ENCODE results near the gene FAM3C. TPM values are rescaled to one million over a fixed set of nuclear protein-coding genes. Genes with fewer than 3 reads are reported as not detected.
"Not testable (repeated sequence)": the region's sequence is repeated elsewhere in the genome, so short reads cannot be mapped to it uniquely, and the experiment has no call there.

The FAM3C gene
- total RNA-seq, 1 donor from 2014 or later: 51.4 TPM

DNA sequence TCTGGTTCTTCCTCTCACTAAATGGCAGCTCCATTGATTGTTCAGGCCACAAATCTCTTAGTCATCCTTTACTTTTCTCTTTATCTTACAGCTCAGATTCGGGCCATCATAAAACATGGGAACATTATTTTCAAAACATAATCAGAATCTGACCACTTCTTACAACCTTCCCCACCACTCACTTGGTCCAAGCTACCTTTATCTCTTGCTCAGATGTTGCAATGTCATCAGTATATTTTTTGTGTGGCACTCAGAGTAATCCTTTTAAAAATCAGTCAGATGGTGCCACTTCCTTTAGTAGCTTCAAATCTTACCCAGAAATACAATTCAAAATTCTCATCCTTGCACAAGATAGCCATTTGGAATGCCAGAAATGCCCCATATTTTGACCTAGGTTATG lies 34.5 kb upstream of the FAM3C start:
- H3K4me3 ChIP-seq: no peak overlapping the region
- H3K4me1 ChIP-seq: no peaks in the 10 kb centered on the region
- TF ChIP-seq, protein P1, sequence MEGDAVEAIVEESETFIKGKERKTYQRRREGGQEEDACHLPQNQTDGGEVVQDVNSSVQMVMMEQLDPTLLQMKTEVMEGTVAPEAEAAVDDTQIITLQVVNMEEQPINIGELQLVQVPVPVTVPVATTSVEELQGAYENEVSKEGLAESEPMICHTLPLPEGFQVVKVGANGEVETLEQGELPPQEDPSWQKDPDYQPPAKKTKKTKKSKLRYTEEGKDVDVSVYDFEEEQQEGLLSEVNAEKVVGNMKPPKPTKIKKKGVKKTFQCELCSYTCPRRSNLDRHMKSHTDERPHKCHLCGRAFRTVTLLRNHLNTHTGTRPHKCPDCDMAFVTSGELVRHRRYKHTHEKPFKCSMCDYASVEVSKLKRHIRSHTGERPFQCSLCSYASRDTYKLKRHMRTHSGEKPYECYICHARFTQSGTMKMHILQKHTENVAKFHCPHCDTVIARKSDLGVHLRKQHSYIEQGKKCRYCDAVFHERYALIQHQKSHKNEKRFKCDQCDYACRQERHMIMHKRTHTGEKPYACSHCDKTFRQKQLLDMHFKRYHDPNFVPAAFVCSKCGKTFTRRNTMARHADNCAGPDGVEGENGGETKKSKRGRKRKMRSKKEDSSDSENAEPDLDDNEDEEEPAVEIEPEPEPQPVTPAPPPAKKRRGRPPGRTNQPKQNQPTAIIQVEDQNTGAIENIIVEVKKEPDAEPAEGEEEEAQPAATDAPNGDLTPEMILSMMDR (IDR thresholded peaks at IDR 0.05): no peak
- intact Hi-C loops (cut with DNase I): no loop called here
- H3K36me3 ChIP-seq: no peaks in the 10 kb centered on the region
- H3K27me3 ChIP-seq: no peaks in the 10 kb centered on the region
- DNase-seq (no peak), ATAC-seq (no peak)
- no peaks in the 10 kb centered on the region for H3K9me3 ChIP-seq
- no peak overlapping the region for H3K27ac ChIP-seq

DNA sequence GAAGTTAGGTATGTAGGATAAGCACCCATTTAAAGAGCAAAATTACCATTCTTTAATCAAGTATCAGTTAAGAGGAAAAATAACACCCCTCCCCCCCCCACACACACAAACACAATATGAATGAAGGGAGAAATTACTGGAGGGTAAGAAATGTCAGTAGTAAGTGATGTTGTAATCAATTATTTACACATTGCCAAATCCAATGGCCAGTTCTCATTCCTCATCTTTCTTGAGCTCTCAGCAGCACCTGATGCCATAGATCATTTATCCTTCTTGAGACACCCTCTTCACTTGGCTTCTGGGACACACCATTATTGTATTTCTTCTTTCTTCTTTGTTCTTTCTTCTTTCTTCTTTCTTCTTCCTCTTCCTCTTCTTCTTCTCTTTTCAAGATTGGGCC lies 33.7 kb upstream of the FAM3C start:
- Histone ChIP-seq H3K27me3 (no peaks in the 10 kb centered on the region), H3K36me3 (no peaks in the 10 kb centered on the region), H3K9me3 (no peaks in the 10 kb centered on the region), H3K4me1 (no peaks in the 10 kb centered on the region), H3K4me3 (no peak overlapping the region), H3K27ac (no peak overlapping the region)
- intact Hi-C loops (cut with DNase I): no loop called here
- ATAC-seq (no peak), DNase-seq (no peak)
- TF ChIP-seq, protein P1 (IDR thresholded peaks at IDR 0.05): no peak

DNA sequence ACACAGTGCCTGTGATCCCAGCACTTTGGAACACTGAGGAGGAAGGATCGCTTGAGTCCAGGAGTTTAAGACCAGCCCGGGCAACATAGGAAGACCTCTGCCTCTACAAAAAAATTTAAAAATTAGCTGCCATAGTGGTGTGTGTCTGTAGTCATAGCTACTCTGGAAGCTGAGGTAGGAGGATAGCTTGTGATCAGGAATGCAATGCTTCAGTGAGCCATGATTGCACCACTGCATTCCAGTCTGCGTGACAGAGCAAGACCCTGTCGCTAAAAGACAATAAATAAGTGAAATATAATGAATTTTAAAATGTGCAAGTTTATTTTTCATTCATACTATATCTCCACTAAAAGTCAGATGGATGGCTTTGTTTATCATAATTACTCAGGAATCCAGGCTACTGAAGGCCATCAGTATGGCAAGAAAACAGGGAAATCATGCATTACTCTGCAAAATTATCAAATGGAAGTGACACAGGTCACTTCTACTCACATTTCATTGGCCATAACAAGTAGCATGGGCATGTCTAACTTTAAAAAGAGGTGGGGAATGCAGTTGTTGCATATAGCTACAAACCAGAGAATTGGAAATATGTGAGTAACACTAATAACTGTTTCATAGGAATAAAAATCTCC lies 32.9 kb upstream of the FAM3C start:
- TF ChIP-seq, protein P1 (IDR thresholded peaks at IDR 0.05): no peak
- Histone ChIP-seq H3K4me1 (no peaks in the 10 kb centered on the region), H3K27ac (no peak overlapping the region), H3K36me3 (no peaks in the 10 kb centered on the region), H3K9me3 (no peaks in the 10 kb centered on the region), H3K4me3 (no peak overlapping the region), H3K27me3 (no peaks in the 10 kb centered on the region)
- DNase-seq: no peak
- no peak for ATAC-seq
- intact Hi-C loops (cut with DNase I): no loop called here

DNA sequence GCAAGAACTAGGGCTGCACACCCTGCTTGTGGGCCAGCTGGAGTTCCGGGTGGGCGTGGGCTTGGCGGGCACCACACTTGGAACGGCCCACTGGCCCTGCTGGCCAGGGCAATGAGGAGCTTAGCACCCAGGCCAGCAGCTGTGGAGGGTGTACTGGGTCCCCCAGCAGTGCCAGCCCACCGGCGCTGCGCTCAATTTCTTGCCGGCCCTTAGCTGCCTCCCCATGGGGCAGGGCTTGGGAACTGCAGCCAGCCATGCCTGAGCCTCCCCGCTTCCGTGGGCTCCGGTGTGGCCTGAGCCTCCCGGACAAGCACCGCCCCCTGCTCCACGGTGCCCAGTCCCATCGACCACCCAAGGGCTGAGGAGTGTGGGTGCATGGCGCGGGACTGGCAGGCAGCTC lies 25.6 kb upstream of the FAM3C start:
- ATAC-seq, DNase-seq: not testable (repeated sequence)

DNA sequence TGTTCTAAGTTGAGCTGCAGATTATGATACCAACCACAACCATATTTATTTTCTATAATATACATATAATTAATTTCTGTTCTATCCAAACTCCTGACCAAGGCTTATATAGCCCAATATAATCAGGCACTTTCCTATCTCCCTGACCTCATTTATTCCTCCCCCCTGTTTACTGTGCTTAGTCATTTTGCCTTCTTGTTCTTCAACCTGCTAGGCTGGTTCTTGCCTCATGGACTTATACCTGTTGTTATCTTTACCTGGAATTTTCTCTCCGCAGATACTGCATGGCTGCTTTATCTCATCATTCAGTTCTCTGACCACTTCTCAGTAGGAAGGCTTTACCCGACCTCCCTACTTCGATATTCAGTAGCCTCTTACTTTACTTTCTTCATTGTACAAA lies 24.9 kb upstream of the FAM3C start:
- intact Hi-C loops (cut with DNase I): no loop called here
- DNase-seq: no peak
- TF ChIP-seq, protein P1 (IDR thresholded peaks at IDR 0.05): no peak
- no peaks in the 10 kb centered on the region for H3K27me3 ChIP-seq
- no peak overlapping the region for H3K4me3 ChIP-seq
- no peaks in the 10 kb centered on the region for H3K4me1 ChIP-seq
- H3K9me3 ChIP-seq: no peaks in the 10 kb centered on the region
- H3K36me3 ChIP-seq: no peaks in the 10 kb centered on the region
- no peak overlapping the region for H3K27ac ChIP-seq
- no peak for ATAC-seq

More for the DNA sequence above, 25.6 kb upstream of the FAM3C start:
- H3K27ac ChIP-seq; H3K36me3 ChIP-seq; H3K4me3 ChIP-seq; H3K27me3 ChIP-seq; H3K9me3 ChIP-seq; H3K4me1 ChIP-seq; intact Hi-C loops (cut with DNase I): not testable (repeated sequence)

DNA sequence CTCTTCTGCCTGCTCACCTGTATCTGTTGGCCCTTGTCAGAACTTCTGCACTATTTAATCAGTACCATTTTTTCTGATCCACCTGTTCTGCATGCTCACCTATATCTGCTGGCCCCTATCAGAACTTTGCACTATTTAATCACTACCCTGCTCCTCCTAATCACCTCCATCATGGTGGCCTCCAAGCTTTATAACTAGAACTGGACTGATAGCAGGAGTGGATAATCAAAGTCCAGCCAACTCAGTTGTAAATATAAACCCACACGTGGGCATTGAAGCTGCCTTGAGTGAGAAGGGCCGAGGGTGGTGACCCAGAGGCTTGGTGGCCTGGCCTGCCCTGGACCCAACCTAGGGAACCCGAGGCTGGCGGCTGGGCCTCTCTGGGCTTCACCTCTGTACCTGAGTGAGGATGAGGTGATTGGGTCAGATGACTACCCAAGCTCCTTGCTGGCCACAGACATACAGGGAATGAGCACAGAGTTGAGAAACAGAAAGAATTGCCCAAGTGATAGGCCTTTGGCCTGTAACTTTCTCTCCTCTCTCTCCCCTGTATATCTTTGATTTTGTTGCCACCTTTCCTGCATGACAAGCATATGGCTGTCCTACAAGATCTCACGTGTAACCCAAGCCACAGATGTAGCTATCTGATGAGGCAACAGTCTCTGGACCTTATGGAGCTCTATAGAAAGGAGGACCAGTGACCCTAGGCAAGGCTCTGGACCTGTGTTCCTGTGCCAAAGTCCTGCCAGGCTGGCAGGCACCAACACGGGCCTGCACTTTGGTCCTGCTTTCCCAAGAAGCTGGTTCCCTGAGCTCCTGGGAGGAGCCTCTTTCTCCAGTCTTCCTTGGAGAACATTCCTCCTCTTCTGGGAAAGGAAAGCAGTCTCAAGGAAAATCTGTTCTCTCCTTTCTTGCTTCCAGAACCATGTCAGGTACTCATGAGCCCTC lies 23.4 kb upstream of the FAM3C start:
- Histone ChIP-seq H3K9me3 (no peaks in the 10 kb centered on the region), H3K27ac (no peak overlapping the region), H3K4me3 (no peak overlapping the region), H3K4me1 (no peaks in the 10 kb centered on the region), H3K36me3 (no peaks in the 10 kb centered on the region), H3K27me3 (no peaks in the 10 kb centered on the region)
- DNase-seq (no peak), ATAC-seq (no peak)
- TF ChIP-seq, protein P1 (IDR thresholded peaks at IDR 0.05): no peak
- intact Hi-C loops (cut with DNase I): no loop called here

Data from upper lobe of right lung (tissue), 1 donor.